GM19397 (cell line): ENCODE measurements around the gene SYTL5.

Source experiments
- ATAC-seq: cut with Tn5 transposase; IDR thresholded peaks from one replicate; pipeline ENCODE4 v1.9.1; 2021; ENCODE audit warnings: mild to moderate bottlenecking, moderate library complexity; ENCODE audit not compliant: unreplicated experiment

Gene SYTL5

GRCh38 chrX:38018766-38019425, 12.5 kb downstream of the SYTL5 start:
- no peak for ATAC-seq

- ATAC-seq, result no peak
Measured at GRCh38 chrX:38028300-38028699, 21.9 kb downstream of the SYTL5 start.

GRCh38 chrX:38036466-38036865, 30.1 kb downstream of the SYTL5 start:
- ATAC-seq, result no peak

- ATAC-seq, result no peak
Measured at GRCh38 chrX:38038501-38038900, 32.1 kb downstream of the SYTL5 start.

GRCh38 chrX:38041237-38041636, 34.9 kb downstream of the SYTL5 start:
- ATAC-seq, result no peak

- no peak for ATAC-seq
Measured at GRCh38 chrX:38044701-38045100, 38.3 kb downstream of the SYTL5 start.

- ATAC-seq, result no peak
Measured at GRCh38 chrX:38045538-38046096, 39.3 kb downstream of the SYTL5 start.

GRCh38 chrX:38048886-38049285, 42.5 kb downstream of the SYTL5 start:
- ATAC-seq, result no peak

GRCh38 chrX:38050806-38051205, 44.5 kb downstream of the SYTL5 start:
- ATAC-seq, result no peak

- no peak for ATAC-seq
Measured at GRCh38 chrX:38052096-38052495, 45.7 kb downstream of the SYTL5 start.

GRCh38 chrX:38055170-38055847, 49.0 kb downstream of the SYTL5 start:
- no peak for ATAC-seq

GRCh38 chrX:38060331-38060878, 54.1 kb downstream of the SYTL5 start:
- no peak for ATAC-seq

GRCh38 chrX:38061335-38061734, 55.0 kb downstream of the SYTL5 start:
- ATAC-seq, result no peak

GRCh38 chrX:38066934-38067333, 60.6 kb downstream of the SYTL5 start:
- ATAC-seq, result no peak

- ATAC-seq, result no peak
Measured at GRCh38 chrX:38069273-38069672, 62.9 kb downstream of the SYTL5 start.

- no peak for ATAC-seq
Measured at GRCh38 chrX:38069991-38070390, 63.6 kb downstream of the SYTL5 start.

- no peak for ATAC-seq
Measured at GRCh38 chrX:38079463-38079862, 73.1 kb downstream of the SYTL5 start.

GRCh38 chrX:38080808-38081207, 74.5 kb downstream of the SYTL5 start:
- ATAC-seq, result no peak

GRCh38 chrX:38081909-38082308, 75.6 kb downstream of the SYTL5 start:
- ATAC-seq, result no peak

- no peak for ATAC-seq
Measured at GRCh38 chrX:38082309-38082708, 76.0 kb downstream of the SYTL5 start.

GRCh38 chrX:38085813-38086212, 79.5 kb downstream of the SYTL5 start:
- no peak for ATAC-seq
